Thyroid gland (tissue), 4 donors: ENCODE results near the gene IFT122. TPM values are rescaled to one million over a fixed set of nuclear protein-coding genes. Genes with fewer than 3 reads are reported as not detected.
"Not testable (repeated sequence)": the region's sequence is repeated elsewhere in the genome, so short reads cannot be mapped to it uniquely, and the experiment has no call there.

Source experiments
- DNase-seq, 2 donors: peaks; one replicate each; pipeline ENCODE4 v3.0.0-alpha.2; 2019
- H3K27ac ChIP-seq, 3 donors: fragments of 200-600 bp; sonication (generic); 1 replicate in 2 of 3; 2 replicates in 1 of 3; pipeline ENCODE4 v1.5.1; 2016 to 2019; ENCODE audit warnings: mild to moderate bottlenecking in 1 of 3, moderate library complexity in 1 of 3
- H3K27me3 ChIP-seq: fragments of 200-600 bp; sonication (generic); one replicate; pipeline ENCODE4 v1.5.1; 2019
- H3K36me3 ChIP-seq, 2 donors: fragments of 200-600 bp; sonication (generic); one replicate each; pipeline ENCODE4 v1.5.1; 2016 to 2019
- H3K4me1 ChIP-seq, 2 donors: fragments of 200-600 bp; sonication (generic); one replicate each; pipeline ENCODE4 v1.5.1; 2017 to 2019
- H3K4me3 ChIP-seq, 3 donors: fragments of 200-600 bp; sonication (generic); replicated peaks in 1 of 3; 1 replicate in 2 of 3; 2 replicates in 1 of 3; pipeline ENCODE4 v1.5.1; 2016; ENCODE audit warnings: mild to moderate bottlenecking in 1 of 3
- H3K9me3 ChIP-seq: fragments of 200-600 bp; sonication (generic); one replicate; pipeline ENCODE4 v1.5.1; 2017
- POLR2A ChIP-seq, 2 donors: fragments of 450-650 bp; IDR thresholded peaks; one replicate each; pipeline ENCODE4 v1.6.1; 2017; ENCODE audit warnings: antibody characterized with exemption in 2 of 2, mild to moderate bottlenecking in 2 of 2, moderate library complexity in 1 of 2
- WGBS, 2 donors: methylation state at CpG; one replicate each; pipeline ENCODE4 v1.1.5; 2017; 5-methylcytosine and 5-hydroxymethylcytosine counted together
- intact Hi-C: fragments of 100-400 bp; cut with DNase I; formaldehyde crosslinking; loops from one replicate; pipeline ENCODE4 v1.15.1; 2023
- total RNA-seq, 4 donors: library from RNA; depleted of rRNA; stranded (reverse); fragments of >200 nt; gene quantifications; one replicate each; pipeline ENCODE4 v1.2.3, GENCODE V29; 2016
- TF ChIP-seq, protein P1 (sequence below), 6 experiments: fragments of 200-600 bp in 3 of 6; fragments of 450-650 bp in 3 of 6; sonication (generic) in 3 of 6; IDR thresholded peaks; one replicate each; pipeline ENCODE4 v1.5.1; 2016 to 2019; ENCODE audit warnings: antibody characterized with exemption in 6 of 6, mild to moderate bottlenecking in 2 of 6, inconsistent platforms in 1 of 6, moderate library complexity in 1 of 6

IFT122 gene
- total RNA-seq, 4 donors from 2014 or later = 40.7 to 67.9 (median 46.7) TPM

DNA sequence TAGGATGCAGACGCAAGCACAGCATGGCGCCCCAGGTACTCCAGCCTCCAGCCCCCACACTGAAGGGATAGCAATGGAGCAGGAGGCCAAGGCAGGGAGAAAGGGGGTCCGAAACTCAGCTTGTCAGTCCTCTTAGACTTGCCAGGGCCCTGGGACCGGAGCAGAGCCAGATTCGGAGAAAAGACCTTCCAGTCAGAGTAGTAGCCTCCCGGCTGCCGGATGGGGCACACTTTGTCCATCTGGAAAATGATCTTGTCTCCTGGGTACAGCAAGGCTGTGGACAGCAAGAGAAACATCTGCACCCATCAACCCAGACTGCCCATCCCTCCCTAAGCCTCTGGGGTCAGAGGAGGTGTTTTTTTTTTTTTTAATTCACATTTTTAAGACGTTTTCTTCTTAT is 35.9 kb upstream of the IFT122 start:
- H3K4me3 ChIP-seq = no peak overlapping the region
- DNase-seq = no peak
- WGBS, 2 donors = 85 to 91% methylated on average over 8 of the region's 8 CpGs
- no peaks in the 10 kb centered on the region for H3K36me3 ChIP-seq
- TF ChIP-seq, protein P1, sequence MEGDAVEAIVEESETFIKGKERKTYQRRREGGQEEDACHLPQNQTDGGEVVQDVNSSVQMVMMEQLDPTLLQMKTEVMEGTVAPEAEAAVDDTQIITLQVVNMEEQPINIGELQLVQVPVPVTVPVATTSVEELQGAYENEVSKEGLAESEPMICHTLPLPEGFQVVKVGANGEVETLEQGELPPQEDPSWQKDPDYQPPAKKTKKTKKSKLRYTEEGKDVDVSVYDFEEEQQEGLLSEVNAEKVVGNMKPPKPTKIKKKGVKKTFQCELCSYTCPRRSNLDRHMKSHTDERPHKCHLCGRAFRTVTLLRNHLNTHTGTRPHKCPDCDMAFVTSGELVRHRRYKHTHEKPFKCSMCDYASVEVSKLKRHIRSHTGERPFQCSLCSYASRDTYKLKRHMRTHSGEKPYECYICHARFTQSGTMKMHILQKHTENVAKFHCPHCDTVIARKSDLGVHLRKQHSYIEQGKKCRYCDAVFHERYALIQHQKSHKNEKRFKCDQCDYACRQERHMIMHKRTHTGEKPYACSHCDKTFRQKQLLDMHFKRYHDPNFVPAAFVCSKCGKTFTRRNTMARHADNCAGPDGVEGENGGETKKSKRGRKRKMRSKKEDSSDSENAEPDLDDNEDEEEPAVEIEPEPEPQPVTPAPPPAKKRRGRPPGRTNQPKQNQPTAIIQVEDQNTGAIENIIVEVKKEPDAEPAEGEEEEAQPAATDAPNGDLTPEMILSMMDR (IDR thresholded peaks at IDR 0.05) = no peak
- no peak overlapping the region for H3K27ac ChIP-seq
- H3K9me3 ChIP-seq = no peaks in the 10 kb centered on the region
- intact Hi-C loops = no loop called here
- H3K27me3 ChIP-seq = no peaks in the 10 kb centered on the region
- H3K4me1 ChIP-seq = peaks cover 0 to 8% of the 10 kb centered on the region in 2 donors

DNA sequence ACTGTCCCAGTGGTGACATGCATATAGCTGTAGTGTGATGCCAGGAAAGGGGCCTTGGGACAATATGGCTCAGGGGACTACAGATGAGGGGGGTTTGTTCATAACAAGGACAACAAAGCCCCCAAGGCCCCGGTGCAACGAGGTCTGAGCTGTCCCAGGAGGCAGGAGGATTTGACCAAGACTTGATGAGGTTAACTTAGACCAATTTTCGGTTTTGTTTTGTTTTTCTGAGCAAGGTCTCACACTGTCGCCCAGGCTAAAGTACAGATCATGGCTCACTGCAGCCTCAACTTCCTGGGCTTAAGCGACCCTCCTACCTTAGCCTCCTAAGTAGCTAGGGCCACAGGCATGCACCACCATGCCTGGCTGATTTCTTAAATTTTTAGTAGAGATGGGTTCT is 35.4 kb upstream of the IFT122 start:
- no peaks in the 10 kb centered on the region for H3K36me3 ChIP-seq
- no peak for DNase-seq
- no peaks in the 10 kb centered on the region for H3K27me3 ChIP-seq
- H3K4me1 ChIP-seq = peaks cover 0 to 10% of the 10 kb centered on the region in 2 donors
- WGBS, 2 donors = 81 to 82% methylated on average over 5 of the region's 5 CpGs
- no peaks in the 10 kb centered on the region for H3K9me3 ChIP-seq
- H3K27ac ChIP-seq = no peak overlapping the region
- TF ChIP-seq, protein P1 (IDR thresholded peaks at IDR 0.05) = no peak
- TF ChIP-seq POLR2A (IDR thresholded peaks at IDR 0.05) = no peak
- intact Hi-C loops = no loop called here
- H3K4me3 ChIP-seq = no peak overlapping the region

DNA sequence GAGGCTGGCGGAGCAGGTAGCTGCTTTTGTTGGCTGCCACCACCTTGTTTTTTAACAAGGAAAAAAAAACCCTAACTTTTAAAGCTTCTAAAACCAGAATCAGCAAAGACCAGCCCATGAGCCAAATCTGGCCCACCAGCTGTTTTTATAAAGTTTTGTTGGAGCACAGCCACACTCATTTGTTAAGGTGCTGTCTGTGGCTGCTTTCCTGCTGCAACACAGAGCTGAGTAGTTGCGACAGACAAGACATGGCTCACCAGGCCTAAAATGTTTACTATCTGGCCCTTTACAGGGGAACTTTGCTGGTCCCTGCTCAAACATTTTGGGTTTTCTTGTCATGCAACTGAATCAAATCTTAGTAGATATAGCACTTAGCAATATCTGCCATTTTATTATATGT is 30.5 kb upstream of the IFT122 start:
- intact Hi-C loops = no loop called here
- peak in 1 of 2 donors; percentile 38 for DNase-seq

DNA sequence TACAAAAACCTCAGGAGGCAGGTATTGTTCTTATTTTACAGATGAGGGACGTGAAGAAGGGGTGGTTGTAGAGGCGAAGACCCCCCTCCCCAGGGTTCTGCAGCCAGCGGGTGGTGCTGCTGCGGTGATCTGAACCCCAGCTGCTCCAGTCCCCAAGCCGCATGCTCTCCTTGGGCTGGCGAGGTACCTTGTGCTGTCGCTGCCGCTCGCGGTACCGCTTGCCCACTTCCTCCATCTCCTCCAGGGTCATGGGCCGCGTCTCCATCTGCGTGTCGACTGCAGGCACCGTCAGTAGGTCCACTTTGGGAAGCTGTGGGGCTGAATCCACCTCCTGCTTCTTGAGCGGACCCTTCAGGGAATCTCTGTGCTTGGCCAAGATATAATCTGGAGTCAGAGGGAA is 29.1 kb upstream of the IFT122 start:
- Histone ChIP-seq H3K4me1 (peaks cover 0 to 5% of the 10 kb centered on the region in 2 donors), H3K9me3 (no peaks in the 10 kb centered on the region), H3K27me3 (no peaks in the 10 kb centered on the region), H3K4me3 (no peak overlapping the region), H3K27ac (no peak overlapping the region), H3K36me3 (no peaks in the 10 kb centered on the region)
- TF ChIP-seq POLR2A (IDR thresholded peaks at IDR 0.05) = no peak
- TF ChIP-seq, protein P1 (IDR thresholded peaks at IDR 0.05) = no peak
- intact Hi-C loops = no loop called here
- WGBS, 2 donors = 88 to 95% methylated on average over 17 of the region's 17 CpGs
- no peak for DNase-seq

More for the DNA sequence above, 30.5 kb upstream of the IFT122 start:
- Histone ChIP-seq H3K27ac (peak overlapping the region in 1 of 3 donors; percentile 27), H3K27me3 (no peaks in the 10 kb centered on the region), H3K4me3 (no peak overlapping the region), H3K9me3 (no peaks in the 10 kb centered on the region), H3K36me3 (no peaks in the 10 kb centered on the region), H3K4me1 (peaks cover 0 to 5% of the 10 kb centered on the region in 2 donors)
- WGBS, 2 donors = 59 to 84% methylated on average over 2 of the region's 2 CpGs
- no peak for TF ChIP-seq POLR2A (IDR thresholded peaks at IDR 0.05)

DNA sequence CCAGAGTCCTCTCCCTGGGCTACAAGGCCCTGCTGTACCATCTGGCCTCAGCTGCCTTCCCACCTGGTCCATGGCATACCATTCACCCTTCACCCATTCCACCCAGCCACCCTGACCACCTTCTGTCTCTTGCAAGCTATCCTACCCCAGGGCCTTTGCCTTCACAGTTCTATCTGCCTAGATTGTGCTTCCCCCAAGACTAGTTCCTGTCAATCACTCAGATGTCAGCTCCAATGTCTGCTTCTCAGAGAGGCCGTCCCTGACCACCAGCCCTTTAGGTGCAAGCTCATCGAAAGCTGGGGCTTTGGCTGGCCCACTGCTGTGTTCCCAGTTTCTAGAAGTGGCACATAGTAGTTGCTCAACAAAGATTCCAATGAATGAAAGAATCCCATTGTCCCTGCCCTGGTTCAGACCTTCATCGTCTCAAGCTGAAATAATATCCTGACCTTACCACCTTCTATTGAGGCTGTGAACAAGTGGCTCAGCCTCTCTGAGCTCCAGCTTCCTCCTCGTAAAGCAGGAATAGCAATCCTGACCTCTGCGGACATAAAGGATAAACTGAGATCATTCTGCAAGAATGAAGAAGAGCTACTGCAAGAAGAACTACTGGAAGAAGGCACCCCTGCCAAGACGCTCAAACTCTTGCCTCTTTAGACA is 27.4 kb upstream of the IFT122 start:
- TF ChIP-seq, protein P1 (IDR thresholded peaks at IDR 0.05) = no peak
- TF ChIP-seq POLR2A (IDR thresholded peaks at IDR 0.05) = no peak
- H3K36me3 ChIP-seq = no peaks in the 10 kb centered on the region
- intact Hi-C loops = no loop called here
- H3K4me3 ChIP-seq = no peak overlapping the region
- H3K27ac ChIP-seq = no peak overlapping the region
- WGBS, 2 donors = 85 to 86% methylated on average over 6 of the region's 6 CpGs
- no peaks in the 10 kb centered on the region for H3K9me3 ChIP-seq
- no peaks in the 10 kb centered on the region for H3K27me3 ChIP-seq
- peaks cover 0 to 10% of the 10 kb centered on the region in 2 donors for H3K4me1 ChIP-seq
- no peak for DNase-seq

DNA sequence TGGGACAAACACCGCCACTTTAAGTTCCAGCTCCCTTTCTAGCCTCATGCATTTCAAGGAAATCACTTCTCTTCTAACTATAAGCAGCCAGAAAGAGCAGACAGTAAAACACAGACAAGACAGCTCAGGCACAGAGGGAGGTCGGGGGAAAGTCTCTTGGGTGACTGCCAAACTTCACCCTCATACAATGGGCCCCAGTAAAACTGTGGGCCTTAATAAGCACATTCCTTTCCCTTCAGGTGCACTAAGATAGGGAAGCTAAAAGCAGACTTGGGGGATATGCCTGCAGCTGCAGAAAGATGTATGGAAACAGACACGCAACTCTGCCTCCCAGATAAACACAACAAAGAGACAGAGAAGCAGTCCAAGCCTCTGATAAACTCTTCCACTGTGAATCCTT is 26.8 kb upstream of the IFT122 start:
- DNase-seq, H3K4me3 ChIP-seq, H3K36me3 ChIP-seq, H3K27ac ChIP-seq, intact Hi-C loops, H3K27me3 ChIP-seq, H3K9me3 ChIP-seq: not testable (repeated sequence)
- 69 to 80% methylated on average over 3 of the region's 3 CpGs for WGBS, 2 donors
- peaks cover 0 to 11% of the 10 kb centered on the region in 2 donors for H3K4me1 ChIP-seq
